IPS-11a (cell line): ENCODE results near the gene FAM227A.
A peak's percentile ranks its signal among the peaks of the same experiment; 100 is the strongest.
"Not testable (repeated sequence)": the region's sequence is repeated elsewhere in the genome, so short reads cannot be mapped to it uniquely, and the experiment has no call there.

Source experiments
- H3K4me3 ChIP-seq: one replicate; pipeline ENCODE4 v1.5.1; 2013; ENCODE audit warnings: low read depth, low read length, control low read depth

Gene FAM227A

DNA sequence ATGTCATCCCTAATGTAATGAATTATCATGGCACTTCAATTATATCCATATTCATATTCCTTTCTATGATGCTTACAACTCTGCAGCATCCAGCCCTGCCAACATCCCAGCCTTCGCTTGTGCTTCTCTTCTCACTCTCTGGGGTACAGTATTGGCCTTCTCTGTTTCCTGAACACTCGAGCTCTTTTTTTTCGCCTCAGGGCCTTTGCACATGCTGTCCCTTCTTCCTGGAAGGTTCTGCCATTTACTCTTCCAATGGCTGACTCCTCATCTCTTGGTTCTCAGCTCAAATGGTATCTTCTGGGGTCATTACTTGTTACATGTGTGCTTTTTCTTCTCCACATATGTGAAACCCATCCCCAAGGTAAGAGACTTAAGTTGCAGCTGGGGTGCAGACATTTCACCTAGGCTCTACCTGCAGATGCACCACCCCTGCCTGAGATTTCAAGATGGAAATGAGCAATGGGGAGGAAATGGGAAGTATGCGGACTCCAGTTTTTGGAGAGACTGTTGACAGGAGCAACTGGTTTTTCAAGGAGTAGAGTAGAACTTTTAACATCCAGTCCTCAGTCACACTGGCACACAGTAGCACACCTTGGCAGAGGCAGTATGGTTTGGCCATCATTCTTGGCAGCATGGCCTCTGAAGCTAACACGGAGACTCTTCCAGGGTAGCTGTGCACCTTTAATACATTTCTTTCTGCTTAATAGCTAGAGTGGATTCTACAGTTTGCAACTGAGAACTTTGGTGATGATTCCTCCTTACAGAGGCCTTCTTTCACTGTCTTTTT is 43.8 kb downstream of the FAM227A start:
- no peak overlapping the region for H3K4me3 ChIP-seq

DNA sequence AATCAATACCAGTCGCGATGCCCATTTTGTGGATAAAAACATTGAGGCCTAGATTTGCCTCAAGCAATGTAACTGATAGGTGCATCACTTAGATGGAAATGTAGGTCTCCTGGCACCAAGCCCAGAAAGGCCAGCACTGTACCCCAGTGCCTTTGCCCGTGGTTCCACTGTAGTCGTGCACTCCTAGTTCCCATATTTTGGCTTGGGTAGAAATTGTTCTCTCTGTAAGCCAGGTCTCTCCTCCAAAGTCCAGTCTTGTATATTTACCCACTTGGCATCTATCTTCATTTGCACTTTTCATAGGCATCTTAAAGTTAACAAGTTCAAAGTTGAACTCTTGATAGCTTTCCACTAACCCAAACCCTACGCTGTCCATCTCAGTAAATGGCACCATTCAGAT is 44.6 kb downstream of the FAM227A start:
- no peak overlapping the region for H3K4me3 ChIP-seq

DNA sequence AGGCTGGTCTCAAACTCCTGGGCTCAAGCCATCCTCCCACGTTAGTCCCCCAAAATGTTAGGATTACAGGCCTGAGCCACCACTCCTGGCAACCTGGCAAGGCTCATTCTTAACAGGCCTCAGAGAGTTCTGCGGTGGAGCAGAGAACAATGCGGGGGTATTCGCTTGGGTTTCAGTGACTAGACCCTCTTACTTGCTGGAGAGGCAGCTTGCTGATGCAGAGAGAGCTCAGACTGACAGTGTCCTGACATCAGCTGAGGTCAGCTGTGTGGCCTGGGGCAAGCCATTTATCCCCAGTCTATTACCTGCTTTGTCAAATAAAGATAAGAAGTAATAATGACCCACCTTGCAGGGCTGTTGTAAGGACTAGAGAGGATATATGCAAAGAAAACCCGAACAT is 46.0 kb downstream of the FAM227A start:
- no peak overlapping the region for H3K4me3 ChIP-seq

DNA sequence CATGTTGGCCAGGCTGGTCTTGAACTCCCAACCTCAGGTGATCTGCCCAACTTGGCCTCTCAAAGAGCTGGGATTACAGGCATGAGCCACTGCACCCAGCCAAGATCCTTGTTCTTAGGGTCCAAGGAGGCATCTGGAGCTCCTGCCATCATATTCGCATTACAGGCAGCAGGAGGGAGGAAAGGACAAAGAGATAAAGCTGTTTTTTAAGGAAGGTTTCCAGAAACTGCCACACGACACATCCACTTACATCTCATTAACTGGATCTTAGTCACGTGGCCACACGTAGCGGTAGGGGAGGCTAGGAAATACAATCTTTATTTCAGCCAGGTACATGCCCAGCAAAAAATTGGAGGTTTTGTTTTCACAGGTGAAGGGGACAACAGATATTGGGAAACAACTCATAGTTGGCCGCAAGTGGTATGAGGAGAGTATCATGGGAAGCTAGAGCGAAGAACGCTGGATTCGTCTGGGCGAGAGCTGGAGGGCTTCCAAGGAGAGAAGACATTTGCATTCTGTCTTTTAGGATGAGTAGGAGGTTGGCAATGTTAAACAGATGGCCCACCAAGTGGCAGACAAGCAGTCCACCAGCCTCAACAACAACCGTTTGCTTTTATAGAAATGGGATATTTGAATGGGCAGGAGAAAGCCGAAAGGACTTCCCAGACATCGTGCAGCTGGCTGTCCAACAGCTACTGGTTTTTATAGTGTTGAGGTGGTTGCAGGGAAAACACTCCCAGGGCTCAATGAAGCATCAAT is 47.0 kb downstream of the FAM227A start:
- no peak overlapping the region for H3K4me3 ChIP-seq

DNA sequence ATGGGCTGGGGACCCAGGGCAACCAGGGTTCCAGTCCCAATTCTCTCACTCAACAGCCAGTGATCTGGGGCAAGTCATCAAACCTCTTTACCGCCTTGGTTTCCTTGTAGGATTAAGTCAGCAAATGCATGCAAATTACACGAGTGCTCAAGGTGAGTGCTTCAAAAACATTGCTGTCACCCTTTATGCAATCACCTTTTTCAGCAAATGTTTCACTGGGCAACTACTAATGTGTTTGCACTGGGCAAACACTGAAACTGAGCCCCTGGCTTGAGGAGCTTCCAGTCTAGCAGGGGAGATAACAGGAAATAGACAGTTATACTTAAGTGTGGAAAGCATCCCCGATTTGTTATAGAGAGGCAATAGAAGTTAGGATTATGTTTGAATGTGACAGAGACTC is 48.5 kb downstream of the FAM227A start:
- H3K4me3 ChIP-seq, result no peak overlapping the region

DNA sequence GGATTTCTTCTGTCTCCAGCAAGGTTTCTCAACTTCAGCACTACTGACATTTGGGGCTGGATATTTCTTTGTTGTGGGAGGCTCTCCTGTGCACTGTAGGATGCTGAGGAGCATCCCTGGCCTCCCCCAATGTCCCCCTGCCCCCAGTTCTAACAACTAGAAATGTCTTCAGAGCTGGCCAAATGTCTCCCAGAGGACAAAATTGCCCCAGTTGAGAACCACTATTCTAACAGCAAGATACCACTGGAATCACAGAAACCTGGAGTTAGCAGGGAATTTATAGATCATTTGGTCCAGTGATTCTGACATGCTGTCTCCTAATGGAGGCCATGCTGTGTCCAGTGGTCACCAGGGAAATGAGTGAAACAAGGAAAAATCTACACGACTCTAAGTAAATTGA is 54.0 kb downstream of the FAM227A start:
- H3K4me3 ChIP-seq, result no peak overlapping the region

DNA sequence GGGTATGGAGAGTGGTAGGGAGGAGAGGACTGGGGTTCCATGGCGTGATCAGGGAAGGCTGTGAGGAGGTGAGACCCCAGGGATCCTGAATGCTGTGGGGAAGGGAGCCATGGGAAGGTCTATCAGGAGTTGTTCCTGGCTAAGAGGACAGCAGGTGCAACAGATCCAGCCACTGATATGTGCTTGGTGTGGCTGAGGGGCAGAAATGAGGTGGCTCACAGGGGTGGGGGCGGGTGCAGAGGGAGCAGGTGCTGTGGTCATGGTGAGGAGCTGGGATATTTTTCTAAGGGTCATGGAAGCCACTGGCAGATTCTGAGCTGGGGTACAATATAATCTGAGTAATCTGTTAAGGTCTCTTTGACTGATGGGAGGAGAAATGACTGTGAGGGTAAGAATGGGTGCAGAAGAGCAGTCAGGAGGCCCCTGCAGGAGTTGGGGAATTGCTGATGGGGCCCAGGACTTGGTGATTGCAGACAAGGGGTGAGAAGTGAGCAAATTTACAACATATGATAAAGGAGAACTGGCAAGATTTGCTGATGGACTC is 54.9 kb downstream of the FAM227A start:
- H3K4me3 ChIP-seq, result no peak overlapping the region

DNA sequence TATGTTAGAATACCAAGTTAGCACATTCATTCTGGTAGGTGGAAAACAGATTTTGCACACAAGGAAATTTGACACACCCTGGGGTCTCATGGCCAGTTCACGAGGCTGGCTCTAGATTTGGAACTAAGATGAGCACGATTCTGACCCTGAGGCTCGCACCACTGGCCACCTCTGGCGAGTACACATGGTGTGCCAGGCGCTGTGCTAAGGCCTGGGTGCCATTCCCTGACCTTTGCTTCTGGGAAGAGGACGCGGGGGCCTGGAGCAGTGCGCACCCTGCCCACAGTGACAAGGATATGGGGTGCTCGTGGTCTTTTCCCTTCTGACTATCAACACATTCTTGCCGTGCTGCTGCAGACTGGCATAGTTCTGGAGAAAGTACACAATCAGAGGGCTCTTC is 56.7 kb downstream of the FAM227A start:
- H3K4me3 ChIP-seq, result no peak overlapping the region

DNA sequence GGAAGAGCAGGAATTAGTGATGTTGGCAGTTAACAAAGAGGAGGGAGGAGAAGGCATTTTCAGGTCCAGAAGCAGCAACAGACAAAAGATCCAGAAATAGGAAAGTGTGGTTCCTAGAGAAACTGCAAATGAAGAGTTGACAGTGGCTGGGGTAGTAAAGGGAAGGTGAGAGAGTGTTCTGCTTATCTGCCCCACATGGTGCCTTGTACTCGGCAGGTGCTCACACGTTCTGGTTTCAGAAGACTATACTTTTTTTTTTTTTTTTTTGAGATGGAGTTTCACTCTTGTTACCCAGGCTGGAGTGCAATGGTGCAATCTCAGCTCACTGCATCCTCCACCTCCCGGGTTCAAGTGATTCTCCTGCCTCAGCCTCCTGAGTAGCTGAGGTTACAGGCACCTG is 73.3 kb downstream of the FAM227A start:
- H3K4me3 ChIP-seq, result not testable (repeated sequence)

DNA sequence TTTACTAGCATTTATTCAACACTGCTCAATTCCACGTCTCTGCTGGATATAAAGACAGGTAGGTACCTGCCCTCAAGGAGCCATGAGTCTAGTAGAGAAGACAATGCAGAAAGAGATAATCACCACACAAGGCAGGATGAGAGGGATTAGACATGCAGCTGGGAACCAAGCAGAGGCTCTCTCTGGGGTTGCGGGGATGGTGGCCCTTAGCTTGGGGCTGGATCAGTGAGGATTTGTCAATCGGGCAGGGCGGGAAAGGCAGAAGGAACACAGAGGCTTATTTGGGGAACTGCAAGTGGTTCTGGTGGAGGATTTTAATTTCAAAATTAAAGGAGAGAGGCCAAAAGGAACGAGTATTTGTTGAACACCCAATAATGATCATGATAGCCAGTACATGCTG is 77.7 kb downstream of the FAM227A start:
- H3K4me3 ChIP-seq, result no peak overlapping the region

DNA sequence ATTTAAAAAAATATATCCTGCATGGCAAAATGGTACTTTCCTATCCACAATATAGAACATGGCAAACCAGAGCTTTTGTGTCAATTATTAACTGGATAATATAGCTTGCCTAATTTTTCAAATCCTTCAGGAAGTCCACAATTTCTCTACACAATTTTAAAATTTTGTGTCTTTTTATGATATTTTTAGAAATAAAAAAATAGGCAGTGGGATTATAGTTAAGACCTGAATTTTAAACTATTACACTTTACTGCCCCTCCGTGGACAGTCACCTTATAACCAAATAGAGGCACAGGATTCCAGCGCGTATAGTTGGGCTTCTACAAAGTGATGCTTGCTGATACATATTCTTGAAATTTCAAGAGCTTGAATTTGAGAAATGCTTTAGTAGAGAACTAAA is 84.1 kb downstream of the FAM227A start:
- H3K4me3 ChIP-seq, result no peak overlapping the region

DNA sequence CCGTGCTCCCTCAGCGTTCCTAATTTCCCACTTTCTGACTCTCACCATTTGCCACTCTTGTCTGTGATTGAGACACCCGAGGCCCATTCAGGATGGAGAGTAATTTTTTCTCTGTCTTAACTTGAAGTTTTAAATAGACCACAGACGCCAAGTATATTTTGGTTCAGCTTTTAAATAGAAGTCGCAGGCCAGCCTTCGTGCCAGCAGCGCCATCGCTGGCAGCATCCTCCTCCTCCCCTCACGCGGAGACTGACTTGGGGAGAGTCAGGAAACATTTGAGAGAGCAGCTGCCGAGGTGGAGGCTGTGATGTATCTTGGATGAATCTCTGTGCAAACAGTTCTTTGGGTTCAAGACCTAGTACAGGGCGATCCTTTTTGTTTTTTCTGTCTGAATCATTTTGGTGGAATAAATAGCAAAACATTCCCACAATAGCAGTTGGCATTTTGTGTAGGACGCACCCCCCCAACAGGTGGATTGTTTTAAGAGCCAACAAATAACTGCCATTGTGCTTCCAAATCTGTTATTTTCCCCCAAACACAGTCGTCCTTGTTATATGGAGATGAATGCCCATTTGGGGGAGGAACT is 85.3 kb downstream of the FAM227A start:
- peak overlapping the region; percentile 61 for H3K4me3 ChIP-seq

DNA sequence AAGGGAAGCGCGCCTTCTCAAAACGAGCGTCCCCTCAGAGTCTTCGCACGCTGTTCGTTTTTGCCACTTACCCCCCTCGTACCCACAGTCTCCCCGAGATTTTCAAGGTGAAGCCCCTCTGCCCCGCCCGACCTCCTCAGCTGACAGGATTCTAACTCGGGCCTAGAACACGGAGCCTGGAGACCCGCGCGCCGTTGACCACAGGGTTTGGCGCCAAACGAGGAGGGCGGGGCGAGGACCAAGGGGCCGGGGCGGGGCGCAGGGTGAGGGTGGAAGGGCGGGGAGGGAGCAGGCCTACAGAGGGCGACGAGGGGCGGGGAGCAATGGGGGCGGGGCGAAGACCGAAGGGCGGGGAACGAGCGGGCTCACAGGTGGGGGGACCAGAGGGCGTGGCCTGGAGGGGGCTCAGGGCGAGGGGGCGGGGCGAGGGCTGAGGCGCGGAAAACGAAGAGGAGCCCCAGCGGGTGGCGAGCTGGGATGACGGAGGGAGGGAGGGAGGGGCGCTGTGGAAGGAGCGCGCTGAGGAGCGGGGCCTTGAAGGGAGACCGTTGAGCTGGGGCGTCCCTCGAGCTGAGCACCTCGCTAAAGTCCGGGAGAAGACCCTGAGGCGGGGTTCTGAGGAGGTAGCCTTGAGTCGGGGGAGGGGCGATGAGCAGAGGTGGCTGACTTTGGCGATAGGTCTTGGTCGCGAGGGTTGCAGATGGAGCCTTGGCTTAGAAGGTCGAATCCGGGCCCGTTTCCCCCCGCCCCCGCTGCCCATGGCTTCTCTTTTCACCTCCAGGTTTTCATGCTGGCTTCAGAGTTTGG is 86.0 kb downstream of the FAM227A start, which contains the start of gene DMC1:
TSS of gene DMC1 (minus strand) at position 212 of the 807 bp plus-strand sequence. CDS start 1,927 bp downstream, outside the sequence.
- peak within 1 kb of the TSS; percentile 63 for H3K4me3 ChIP-seq

DNA sequence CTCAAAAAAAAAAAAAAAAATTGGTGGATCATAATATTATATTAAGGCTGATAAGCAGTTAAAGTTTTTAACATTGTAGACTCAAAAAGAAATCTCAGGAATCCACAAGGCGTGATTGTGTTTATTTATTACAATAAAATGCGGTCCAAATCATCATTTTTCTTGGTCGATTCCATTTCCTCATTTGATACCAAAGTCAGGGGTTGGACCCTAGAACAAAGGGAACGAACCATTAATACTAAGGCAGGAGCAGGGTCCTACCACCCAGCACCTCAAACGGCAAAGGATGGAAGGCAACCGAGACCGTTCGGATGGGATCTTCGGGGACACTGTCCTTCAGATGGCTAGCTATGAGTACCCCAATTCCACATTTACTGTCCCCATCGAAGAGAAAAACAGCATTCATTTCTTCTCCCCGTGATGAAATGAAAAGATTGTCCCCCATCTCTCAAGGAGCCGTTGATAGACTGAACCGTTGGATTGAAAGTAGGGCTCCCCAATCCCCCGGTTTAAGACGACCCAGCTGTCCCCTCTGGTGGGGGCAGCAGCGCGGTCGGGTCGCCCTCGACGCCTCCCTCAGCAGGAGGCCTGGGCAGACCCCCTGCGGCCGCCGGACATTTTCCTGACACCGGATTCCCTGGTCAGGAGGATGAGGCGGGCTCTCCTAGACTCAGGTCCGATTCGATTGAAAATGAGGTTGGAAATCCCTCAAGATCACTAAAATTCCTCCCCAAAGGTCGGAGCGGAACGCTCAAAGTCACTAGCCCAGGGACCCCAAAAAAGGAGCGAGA is 86.8 kb downstream of the FAM227A start:
- peak overlapping the region; percentile 63 for H3K4me3 ChIP-seq

DNA sequence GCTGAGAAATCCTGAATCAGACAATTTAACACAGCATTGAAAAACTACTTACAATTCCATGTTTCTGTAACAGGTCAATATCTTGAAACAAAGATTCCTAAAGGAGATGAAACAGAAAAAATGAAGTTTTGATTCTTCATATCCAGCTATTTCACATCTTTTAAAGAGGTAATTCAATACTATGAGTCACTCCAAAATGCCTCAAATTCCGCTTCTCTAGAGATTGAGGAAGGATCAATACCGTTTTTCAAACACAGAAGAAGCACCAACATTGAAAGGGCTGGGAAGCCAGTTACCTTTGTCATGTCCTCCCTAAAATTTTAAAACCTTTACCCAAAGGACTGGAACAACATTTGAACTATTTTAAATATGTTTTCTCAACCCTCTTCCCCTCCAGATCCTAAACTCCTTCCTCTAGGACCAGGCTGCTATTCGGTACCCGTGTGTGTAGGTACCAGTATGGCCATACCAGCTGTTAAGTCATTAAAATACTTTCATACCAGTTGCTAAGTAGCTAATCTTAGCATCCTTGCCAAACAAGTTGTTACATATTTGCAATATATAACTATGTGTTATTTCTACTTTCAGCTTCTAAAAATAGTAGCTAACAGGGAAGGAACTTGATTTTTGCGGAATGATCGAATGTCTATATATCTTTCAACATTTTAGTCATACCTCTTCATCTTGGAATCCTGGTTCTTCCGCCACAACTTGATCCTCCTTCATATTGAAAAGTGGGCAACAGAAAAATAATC is 88.5 kb downstream of the FAM227A start:
- H3K4me3 ChIP-seq, result no peak overlapping the region

DNA sequence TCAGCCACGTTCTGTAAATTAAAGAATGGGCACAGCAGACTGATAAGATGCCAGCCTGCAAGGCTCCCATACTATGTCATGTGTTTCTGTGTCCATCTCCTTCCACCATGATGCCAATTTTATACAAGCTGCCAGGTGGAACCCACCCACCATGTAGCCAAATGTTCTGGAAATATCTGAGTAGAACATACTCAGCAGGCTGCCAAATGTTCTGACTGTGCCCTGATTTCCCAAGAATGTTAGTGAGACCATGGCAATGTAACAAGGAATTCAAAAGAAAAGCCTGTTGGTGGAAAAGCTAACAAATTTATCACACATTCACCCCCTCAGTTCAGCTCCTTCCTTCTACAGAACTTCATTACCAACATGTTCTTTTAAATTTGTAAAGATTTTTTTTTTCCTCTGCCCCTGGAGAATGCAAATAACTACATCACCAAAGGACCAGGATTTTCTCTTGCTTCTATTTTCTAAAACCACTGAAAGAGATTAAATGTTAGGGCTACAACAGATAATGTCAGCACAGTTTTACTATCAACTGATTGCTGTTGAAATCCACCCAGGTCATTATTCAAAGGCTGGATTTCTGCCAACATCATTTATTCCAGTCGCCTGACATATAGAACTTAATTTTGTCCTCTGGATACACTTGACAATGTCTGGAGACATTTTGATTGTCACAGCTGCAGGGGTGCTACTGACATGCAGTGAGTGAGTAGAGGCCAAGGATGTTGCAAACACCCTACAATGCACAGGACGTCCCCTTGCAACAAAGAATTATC is 89.3 kb downstream of the FAM227A start:
- H3K4me3 ChIP-seq, result no peak overlapping the region

DNA sequence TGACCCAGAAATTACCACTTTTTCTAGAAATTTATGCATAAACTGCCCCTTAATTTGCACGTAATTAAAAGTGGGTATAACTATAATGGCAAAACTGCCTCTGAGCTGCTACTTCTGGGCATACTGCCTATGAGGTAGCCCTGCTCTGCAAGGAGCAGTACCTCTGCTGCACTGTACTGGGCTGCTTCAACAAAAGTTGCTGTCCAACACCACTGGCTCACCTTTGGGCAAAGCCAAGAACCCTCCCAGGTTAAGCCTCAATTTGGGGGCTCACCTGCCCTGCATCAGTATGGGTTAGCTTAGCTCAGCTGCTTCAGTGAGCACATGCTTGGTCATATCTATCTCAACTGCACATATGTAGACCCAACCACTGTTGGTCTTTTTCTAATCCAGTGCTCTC is 90.8 kb downstream of the FAM227A start:
- H3K4me3 ChIP-seq, result no peak overlapping the region

DNA sequence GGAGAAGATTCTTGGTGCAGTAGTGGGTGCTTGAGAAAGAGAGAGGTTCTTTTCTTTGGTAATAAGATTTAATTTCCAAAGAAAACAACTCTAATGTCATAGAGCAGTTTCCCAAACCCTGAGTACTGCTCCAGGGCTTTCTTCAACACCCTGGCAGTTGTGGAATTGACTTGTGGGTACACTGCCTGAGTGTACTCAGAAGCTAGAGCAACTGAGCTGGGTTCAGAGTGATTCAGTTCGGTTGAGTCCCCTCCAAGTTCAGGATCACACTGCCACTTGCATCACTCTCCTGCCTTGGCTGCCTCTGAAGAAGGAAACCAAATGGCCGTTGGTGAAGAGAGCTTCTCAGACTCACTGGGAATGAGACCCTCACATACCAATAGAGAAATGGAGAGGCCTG is 91.5 kb downstream of the FAM227A start:
- no peak overlapping the region for H3K4me3 ChIP-seq

DNA sequence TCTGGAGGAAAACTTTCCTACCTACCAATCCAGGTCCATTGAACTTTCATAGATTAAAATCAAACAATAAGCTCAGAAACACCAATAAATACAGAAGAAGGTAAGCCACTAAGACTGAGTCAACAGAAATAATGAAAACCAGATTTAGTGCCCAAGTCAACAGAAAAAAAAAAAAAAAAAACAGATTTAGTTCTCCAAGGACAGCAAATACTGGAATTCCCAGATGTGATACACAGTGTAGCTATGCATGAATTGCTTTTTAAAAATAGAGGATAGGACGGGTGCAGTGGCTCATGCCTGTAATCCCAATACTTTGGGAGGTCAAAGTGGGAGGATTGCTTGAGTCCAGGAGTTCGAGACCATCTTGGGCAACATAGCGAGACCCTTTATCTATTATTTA is 101.9 kb downstream of the FAM227A start:
- H3K4me3 ChIP-seq, result no peak overlapping the region
